ENCODE results near the gene VSTM1.

The VSTM1 gene

DNA sequence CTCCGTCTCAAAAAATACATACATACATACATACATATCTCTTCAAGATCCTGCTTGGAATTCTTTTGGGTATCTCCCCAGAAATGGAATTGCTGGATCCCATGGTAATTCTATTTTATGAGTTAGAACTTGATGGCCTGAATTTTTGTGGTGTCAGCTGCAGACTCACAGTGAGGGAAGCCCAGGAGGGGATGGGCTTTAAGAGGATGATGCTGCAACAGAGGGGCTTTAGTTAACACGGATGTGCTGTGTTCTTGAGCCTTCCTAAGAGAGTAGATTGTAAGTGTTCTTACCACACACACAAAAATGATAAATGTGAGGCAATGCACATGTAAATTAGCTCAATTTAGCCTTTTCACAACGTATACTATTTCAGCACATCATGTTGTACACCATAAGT lies 40.5 kb downstream of the VSTM1 start:
- no peak overlapping the region for H3K27ac ChIP-seq (ENCODE audit: extremely low read depth, low read depth, low read length)
- H3K9me3 ChIP-seq (ENCODE audit: control insufficient read depth, insufficient read depth, low read depth, low read length): no peaks in the 10 kb centered on the region
- H3K36me3 ChIP-seq (ENCODE audit: control insufficient read depth in 2 of 2, insufficient read depth in 1 of 2, low read length in 2 of 2): no peaks in the 10 kb centered on the region
- H3K4me3 ChIP-seq (ENCODE audit: low read depth, low read length): no peak overlapping the region
- POLR2A ChIA-PET: interaction anchor here (1.2 kb wide), 1 partner anchor 43 kb away, joined by 3 read pairs; no protein-coding TSS in a partner anchor
- CTCF ChIA-PET: interaction anchor here (0.6 to 4.7 kb wide), 35 partner anchors 8 to 387 kb away, joined by 3 to 39 read pairs (median 5); no protein-coding TSS in a partner anchor
- H3K4me1 ChIP-seq (ENCODE audit: control insufficient read depth, insufficient read depth, low read length): no peaks in the 10 kb centered on the region
- TF ChIP-seq ZSCAN16 (tag by site-specific recombination; IDR thresholded peaks at IDR 0.05) (no peak), ZNF660 (tag by site-specific recombination; IDR thresholded peaks at IDR 0.05) (no peak), ZNF324 (tag by site-specific recombination; IDR thresholded peaks at IDR 0.05) (no peak), ZNF529 (tag by site-specific recombination; IDR thresholded peaks at IDR 0.05; ENCODE audit: insufficient replicate concordance) (no peak)

DNA sequence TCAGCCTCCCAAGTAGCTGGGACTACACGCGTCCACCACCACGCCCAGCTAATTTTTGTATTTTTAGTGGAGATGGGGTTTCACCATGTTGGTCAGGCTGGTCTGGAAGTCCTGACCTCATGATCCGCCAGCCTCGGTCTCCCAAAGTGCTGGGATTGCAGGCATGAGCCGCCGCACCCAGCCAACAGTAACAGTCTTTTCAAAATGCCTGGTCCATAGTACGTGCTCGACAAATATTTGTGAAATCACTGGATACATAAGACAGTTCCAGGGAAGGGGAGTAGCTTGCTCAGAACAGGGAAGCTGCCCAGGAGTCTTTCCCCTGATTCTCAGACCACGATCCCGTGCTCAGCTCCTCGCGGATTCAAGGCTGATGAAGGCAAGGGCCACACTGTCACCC lies 41.8 kb downstream of the VSTM1 start:
- CTCF ChIA-PET: interaction anchor here (0.5 to 4.7 kb wide), 13 partner anchors 8 to 229 kb away, joined by 3 to 39 read pairs (median 10); no protein-coding TSS in a partner anchor
- POLR2A ChIA-PET: no interaction called here

More for the DNA sequence above, 41.8 kb downstream of the VSTM1 start:
- no peak for TF ChIP-seq ZNF302 (tag by site-specific recombination; IDR thresholded peaks at IDR 0.05; ENCODE audit: low read depth)
- TF ChIP-seq ZNF768 (tag by site-specific recombination; IDR thresholded peaks at IDR 0.05): no peak
- no peak for TF ChIP-seq YY2 (tag by site-specific recombination; IDR thresholded peaks at IDR 0.05)
- TF ChIP-seq, protein P1, sequence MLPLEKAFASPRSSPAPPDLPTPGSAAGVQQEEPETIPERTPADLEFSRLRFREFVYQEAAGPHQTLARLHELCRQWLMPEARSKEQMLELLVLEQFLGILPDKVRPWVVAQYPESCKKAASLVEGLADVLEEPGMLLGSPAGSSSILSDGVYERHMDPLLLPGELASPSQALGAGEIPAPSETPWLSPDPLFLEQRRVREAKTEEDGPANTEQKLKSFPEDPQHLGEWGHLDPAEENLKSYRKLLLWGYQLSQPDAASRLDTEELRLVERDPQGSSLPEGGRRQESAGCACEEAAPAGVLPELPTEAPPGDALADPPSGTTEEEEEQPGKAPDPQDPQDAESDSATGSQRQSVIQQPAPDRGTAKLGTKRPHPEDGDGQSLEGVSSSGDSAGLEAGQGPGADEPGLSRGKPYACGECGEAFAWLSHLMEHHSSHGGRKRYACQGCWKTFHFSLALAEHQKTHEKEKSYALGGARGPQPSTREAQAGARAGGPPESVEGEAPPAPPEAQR (tag by site-specific recombination; IDR thresholded peaks at IDR 0.05): no peak
- TF ChIP-seq ZNF530 (tag by site-specific recombination; IDR thresholded peaks at IDR 0.05; ENCODE audit: low read depth): no peak
- TF ChIP-seq, protein P2, sequence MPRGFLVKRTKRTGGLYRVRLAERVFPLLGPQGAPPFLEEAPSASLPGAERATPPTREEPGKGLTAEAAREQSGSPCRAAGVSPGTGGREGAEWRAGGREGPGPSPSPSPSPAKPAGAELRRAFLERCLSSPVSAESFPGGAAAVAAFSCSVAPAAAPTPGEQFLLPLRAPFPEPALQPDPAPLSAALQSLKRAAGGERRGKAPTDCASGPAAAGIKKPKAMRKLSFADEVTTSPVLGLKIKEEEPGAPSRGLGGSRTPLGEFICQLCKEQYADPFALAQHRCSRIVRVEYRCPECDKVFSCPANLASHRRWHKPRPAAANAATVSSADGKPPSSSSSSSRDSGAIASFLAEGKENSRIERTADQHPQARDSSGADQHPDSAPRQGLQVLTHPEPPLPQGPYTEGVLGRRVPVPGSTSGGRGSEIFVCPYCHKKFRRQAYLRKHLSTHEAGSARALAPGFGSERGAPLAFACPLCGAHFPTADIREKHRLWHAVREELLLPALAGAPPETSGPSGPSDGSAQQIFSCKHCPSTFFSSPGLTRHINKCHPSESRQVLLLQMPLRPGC (tag by site-specific recombination; IDR thresholded peaks at IDR 0.05): no peak
- TF ChIP-seq ZNF433 (tag by site-specific recombination; IDR thresholded peaks at IDR 0.05; ENCODE audit: low read depth): no peak
- no peak for TF ChIP-seq ZNF169 (tag by site-specific recombination; IDR thresholded peaks at IDR 0.05)
- TF ChIP-seq, protein P3, sequence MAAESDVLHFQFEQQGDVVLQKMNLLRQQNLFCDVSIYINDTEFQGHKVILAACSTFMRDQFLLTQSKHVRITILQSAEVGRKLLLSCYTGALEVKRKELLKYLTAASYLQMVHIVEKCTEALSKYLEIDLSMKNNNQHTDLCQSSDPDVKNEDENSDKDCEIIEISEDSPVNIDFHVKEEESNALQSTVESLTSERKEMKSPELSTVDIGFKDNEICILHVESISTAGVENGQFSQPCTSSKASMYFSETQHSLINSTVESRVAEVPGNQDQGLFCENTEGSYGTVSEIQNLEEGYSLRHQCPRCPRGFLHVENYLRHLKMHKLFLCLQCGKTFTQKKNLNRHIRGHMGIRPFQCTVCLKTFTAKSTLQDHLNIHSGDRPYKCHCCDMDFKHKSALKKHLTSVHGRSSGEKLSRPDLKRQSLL (tag by site-specific recombination; IDR thresholded peaks at IDR 0.05): no peak
- TF ChIP-seq, protein P4, sequence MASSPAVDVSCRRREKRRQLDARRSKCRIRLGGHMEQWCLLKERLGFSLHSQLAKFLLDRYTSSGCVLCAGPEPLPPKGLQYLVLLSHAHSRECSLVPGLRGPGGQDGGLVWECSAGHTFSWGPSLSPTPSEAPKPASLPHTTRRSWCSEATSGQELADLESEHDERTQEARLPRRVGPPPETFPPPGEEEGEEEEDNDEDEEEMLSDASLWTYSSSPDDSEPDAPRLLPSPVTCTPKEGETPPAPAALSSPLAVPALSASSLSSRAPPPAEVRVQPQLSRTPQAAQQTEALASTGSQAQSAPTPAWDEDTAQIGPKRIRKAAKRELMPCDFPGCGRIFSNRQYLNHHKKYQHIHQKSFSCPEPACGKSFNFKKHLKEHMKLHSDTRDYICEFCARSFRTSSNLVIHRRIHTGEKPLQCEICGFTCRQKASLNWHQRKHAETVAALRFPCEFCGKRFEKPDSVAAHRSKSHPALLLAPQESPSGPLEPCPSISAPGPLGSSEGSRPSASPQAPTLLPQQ (tag by site-specific recombination; IDR thresholded peaks at IDR 0.05): no peak
- TF ChIP-seq, protein P5, sequence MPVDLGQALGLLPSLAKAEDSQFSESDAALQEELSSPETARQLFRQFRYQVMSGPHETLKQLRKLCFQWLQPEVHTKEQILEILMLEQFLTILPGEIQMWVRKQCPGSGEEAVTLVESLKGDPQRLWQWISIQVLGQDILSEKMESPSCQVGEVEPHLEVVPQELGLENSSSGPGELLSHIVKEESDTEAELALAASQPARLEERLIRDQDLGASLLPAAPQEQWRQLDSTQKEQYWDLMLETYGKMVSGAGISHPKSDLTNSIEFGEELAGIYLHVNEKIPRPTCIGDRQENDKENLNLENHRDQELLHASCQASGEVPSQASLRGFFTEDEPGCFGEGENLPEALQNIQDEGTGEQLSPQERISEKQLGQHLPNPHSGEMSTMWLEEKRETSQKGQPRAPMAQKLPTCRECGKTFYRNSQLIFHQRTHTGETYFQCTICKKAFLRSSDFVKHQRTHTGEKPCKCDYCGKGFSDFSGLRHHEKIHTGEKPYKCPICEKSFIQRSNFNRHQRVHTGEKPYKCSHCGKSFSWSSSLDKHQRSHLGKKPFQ (tag by site-specific recombination; IDR thresholded peaks at IDR 0.05): no peak
- no peak for TF ChIP-seq ZFHX2 (tag by site-specific recombination; conservative IDR thresholded peaks at IDR 0.05)
- TF ChIP-seq SCRT1 (tag by site-specific recombination; IDR thresholded peaks at IDR 0.05; ENCODE audit: borderline replicate concordance): no peak
- H3K9me3 ChIP-seq (ENCODE audit: control insufficient read depth, insufficient read depth, low read depth, low read length): no peaks in the 10 kb centered on the region
- H3K4me1 ChIP-seq (ENCODE audit: control insufficient read depth, insufficient read depth, low read length): no peaks in the 10 kb centered on the region
- no peaks in the 10 kb centered on the region for H3K36me3 ChIP-seq (ENCODE audit: control insufficient read depth in 2 of 2, insufficient read depth in 1 of 2, low read length in 2 of 2)
- H3K27ac ChIP-seq (ENCODE audit: extremely low read depth, low read depth, low read length): no peak overlapping the region
- H3K4me3 ChIP-seq (ENCODE audit: low read depth, low read length): no peak overlapping the region
